ENCODE results near the gene HIPK4. TPM values are rescaled to one million over a fixed set of nuclear protein-coding genes. Genes with fewer than 3 reads are reported as not detected.

HIPK4 gene
- polyA plus RNA-seq, 3 donors = 0.09 TPM; not detected in 2

DNA sequence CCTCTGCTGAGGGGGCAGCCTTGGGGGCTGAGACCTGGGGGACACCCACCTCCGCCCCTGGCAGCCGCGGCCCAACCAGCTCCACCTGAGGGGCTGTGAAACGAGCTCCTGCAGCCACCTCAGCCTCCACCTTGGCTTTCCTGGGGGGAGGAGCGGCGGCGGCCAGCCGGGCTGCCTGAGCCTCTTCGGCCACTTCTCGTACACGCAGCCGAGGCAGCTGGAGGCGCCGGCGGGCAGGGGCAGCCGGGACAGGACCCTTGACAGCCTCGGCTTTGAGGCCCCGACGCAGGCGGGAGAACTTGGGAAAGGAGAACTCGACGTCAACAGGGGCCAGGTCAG is 7.6 kb upstream of the HIPK4 start:
- Histone ChIP-seq H3K27ac (ENCODE audit: low read depth in 1 of 2, low read length in 2 of 2) (no peak overlapping the region), H2AFZ (ENCODE audit: insufficient read depth, low read depth, low read length, poor library complexity, severe bottlenecking) (no peak overlapping the region), H3K4me1 (ENCODE audit: control insufficient read depth in 1 of 2, insufficient read depth in 2 of 2, low read length in 2 of 2) (peaks cover 8 to 12% of the 10 kb centered on the region in 2 donors), H3K36me3 (replicated peaks in 1 of 2; ENCODE audit: control insufficient read depth in 1 of 2, insufficient read depth in 2 of 2, low read length in 2 of 2) (no peaks in the 10 kb centered on the region), H3K4me2 (replicated peaks; ENCODE audit: extremely low read depth, low read length, poor library complexity, severe bottlenecking) (no peak overlapping the region), H3K27me3 (ENCODE audit: control insufficient read depth in 2 of 2, insufficient read depth in 2 of 2, low read length in 2 of 2) (no peaks in the 10 kb centered on the region), H4K20me1 (ENCODE audit: insufficient read depth, low read length) (no peaks in the 10 kb centered on the region), H3K79me2 (ENCODE audit: insufficient read depth, low read length) (no peaks in the 10 kb centered on the region), H3K9ac (ENCODE audit: insufficient read depth, low read length, poor library complexity, severe bottlenecking) (no peak overlapping the region), H3K9me3 (replicated peaks in 1 of 2; ENCODE audit: control insufficient read depth in 1 of 2, insufficient read depth in 1 of 2, low read length in 2 of 2) (no peaks in the 10 kb centered on the region), H3K4me3 (replicated peaks in 1 of 3; ENCODE audit: low read depth in 2 of 3, low read length in 3 of 3) (no peak overlapping the region)
- Mint-ChIP-seq H3K4me3 (no peak overlapping the region), H3K36me3 (peaks cover 0 to 3% of the 10 kb centered on the region in 2 donors), H3K27me3 (ENCODE audit: low read depth in 3 of 3) (peaks cover 0 to 21% (median 18%) of the 10 kb centered on the region in 3 donors), H3K27ac (no peak overlapping the region), H3K4me1 (peaks cover 16% of the 10 kb centered on the region), H3K9me3 (peaks cover 0 to 3% (median 0%) of the 10 kb centered on the region in 7 donors)
- TF ChIP-seq, protein P1, sequence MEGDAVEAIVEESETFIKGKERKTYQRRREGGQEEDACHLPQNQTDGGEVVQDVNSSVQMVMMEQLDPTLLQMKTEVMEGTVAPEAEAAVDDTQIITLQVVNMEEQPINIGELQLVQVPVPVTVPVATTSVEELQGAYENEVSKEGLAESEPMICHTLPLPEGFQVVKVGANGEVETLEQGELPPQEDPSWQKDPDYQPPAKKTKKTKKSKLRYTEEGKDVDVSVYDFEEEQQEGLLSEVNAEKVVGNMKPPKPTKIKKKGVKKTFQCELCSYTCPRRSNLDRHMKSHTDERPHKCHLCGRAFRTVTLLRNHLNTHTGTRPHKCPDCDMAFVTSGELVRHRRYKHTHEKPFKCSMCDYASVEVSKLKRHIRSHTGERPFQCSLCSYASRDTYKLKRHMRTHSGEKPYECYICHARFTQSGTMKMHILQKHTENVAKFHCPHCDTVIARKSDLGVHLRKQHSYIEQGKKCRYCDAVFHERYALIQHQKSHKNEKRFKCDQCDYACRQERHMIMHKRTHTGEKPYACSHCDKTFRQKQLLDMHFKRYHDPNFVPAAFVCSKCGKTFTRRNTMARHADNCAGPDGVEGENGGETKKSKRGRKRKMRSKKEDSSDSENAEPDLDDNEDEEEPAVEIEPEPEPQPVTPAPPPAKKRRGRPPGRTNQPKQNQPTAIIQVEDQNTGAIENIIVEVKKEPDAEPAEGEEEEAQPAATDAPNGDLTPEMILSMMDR (IDR thresholded peaks at IDR 0.05) = no peak
- 96% methylated on average over 19 of the region's 22 CpGs for WGBS (ENCODE audit: insufficient coverage)
- intact Hi-C loops (cut with micrococcal nuclease) = loop anchor here in 1 of 2 donors (10.0 kb wide), 1 partner anchor 93 kb away; no protein-coding TSS in a partner anchor
- DNase-seq = no peak

DNA sequence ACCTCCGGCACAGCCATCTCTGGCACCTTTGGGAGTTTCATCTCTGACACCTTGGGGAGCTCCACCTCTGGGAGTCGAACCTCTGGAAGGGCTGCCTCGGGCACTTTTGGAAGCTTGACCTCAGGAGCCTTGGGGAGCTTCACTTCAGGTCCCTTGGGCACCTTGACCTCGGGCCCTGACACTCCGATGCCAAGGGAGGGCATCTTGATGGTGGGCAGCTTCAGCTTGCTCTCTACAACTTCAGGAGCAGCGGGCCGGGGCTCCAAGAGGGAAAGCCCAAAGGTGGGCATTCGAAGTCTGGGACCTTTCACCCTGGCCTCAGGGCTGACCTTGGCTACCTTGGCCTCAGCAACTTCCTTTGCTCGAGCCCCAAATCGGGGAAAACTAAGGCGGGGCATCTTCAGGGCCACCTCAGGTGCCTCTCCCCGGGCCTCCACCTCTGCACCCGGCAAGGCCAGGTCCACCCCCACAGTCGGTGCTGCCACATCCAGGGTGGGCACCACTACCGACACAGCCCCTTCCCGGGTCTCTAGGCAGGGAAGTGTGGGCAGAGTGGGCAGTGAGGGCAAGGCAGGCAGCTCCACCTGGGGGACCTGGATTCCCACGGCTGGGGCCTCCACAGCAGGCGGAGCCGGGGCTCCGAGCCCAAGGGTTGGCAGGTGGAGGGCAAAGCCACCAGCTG is 7.0 kb upstream of the HIPK4 start:
- TF ChIP-seq, protein P1 (IDR thresholded peaks at IDR 0.05) = no peak
- Mint-ChIP-seq H3K4me3 (no peak overlapping the region), H3K27ac (no peak overlapping the region), H3K36me3 (peaks cover 0 to 3% of the 10 kb centered on the region in 2 donors), H3K27me3 (ENCODE audit: low read depth in 3 of 3) (peaks cover 0 to 21% (median 17%) of the 10 kb centered on the region in 3 donors), H3K4me1 (peaks cover 16% of the 10 kb centered on the region), H3K9me3 (peaks cover 0 to 3% (median 0%) of the 10 kb centered on the region in 7 donors)
- Histone ChIP-seq H4K20me1 (ENCODE audit: insufficient read depth, low read length) (no peaks in the 10 kb centered on the region), H2AFZ (ENCODE audit: insufficient read depth, low read depth, low read length, poor library complexity, severe bottlenecking) (no peak overlapping the region), H3K9me3 (replicated peaks in 1 of 2; ENCODE audit: control insufficient read depth in 1 of 2, insufficient read depth in 1 of 2, low read length in 2 of 2) (no peaks in the 10 kb centered on the region), H3K36me3 (replicated peaks in 1 of 2; ENCODE audit: control insufficient read depth in 1 of 2, insufficient read depth in 2 of 2, low read length in 2 of 2) (no peaks in the 10 kb centered on the region), H3K4me3 (replicated peaks in 1 of 3; ENCODE audit: low read depth in 2 of 3, low read length in 3 of 3) (no peak overlapping the region), H3K9ac (ENCODE audit: insufficient read depth, low read length, poor library complexity, severe bottlenecking) (no peak overlapping the region), H3K4me1 (ENCODE audit: control insufficient read depth in 1 of 2, insufficient read depth in 2 of 2, low read length in 2 of 2) (peaks cover 8 to 12% of the 10 kb centered on the region in 2 donors), H3K4me2 (replicated peaks; ENCODE audit: extremely low read depth, low read length, poor library complexity, severe bottlenecking) (no peak overlapping the region), H3K27ac (ENCODE audit: low read depth in 1 of 2, low read length in 2 of 2) (no peak overlapping the region), H3K79me2 (ENCODE audit: insufficient read depth, low read length) (no peaks in the 10 kb centered on the region), H3K27me3 (ENCODE audit: control insufficient read depth in 2 of 2, insufficient read depth in 2 of 2, low read length in 2 of 2) (no peaks in the 10 kb centered on the region)
- WGBS (ENCODE audit: insufficient coverage) = 96% methylated on average over 20 of the region's 20 CpGs
- no peak for DNase-seq
- intact Hi-C loops (cut with micrococcal nuclease) = loop anchor here in 1 of 2 donors (10.0 kb wide), 1 partner anchor 92 kb away; no protein-coding TSS in a partner anchor

All from CD14-positive monocyte (primary cell).